OCI-LY1 (cell line): Measurements from ENCODE around the gene GABRD.

ENCODE experiments used
- H2AFZ ChIP-seq: fragments of 200-600 bp; sonication (generic), shearing (Covaris generic); 2 replicates; pipeline ENCODE4 v1.6.0; 2014; ENCODE audit warnings: antibody characterized with exemption, mild to moderate bottlenecking, low read length
- H3F3A ChIP-seq: fragments of 200-600 bp; sonication (generic), shearing (Covaris generic); 2 replicates; pipeline ENCODE4 v1.6.0; 2014; ENCODE audit warnings: mild to moderate bottlenecking, antibody characterized with exemption, low read length, moderate library complexity; ENCODE audit not compliant: insufficient read depth
- H3K27ac ChIP-seq: fragments of 200-600 bp; sonication (generic); 2 replicates; pipeline ENCODE4 v1.5.1; 2014; ENCODE audit warnings: low read length, mixed run types, mild to moderate bottlenecking, low read depth; ENCODE audit not compliant: poor library complexity, severe bottlenecking
- H3K27me3 ChIP-seq: fragments of 200-600 bp; sonication (generic); 2 replicates; pipeline ENCODE4 v1.6.0; 2014; ENCODE audit warnings: antibody characterized with exemption, mild to moderate bottlenecking, low read length, moderate library complexity; ENCODE audit not compliant: insufficient read depth
- H3K36me3 ChIP-seq: fragments of 200-600 bp; sonication (generic); 2 replicates; pipeline ENCODE4 v1.6.1; 2014; ENCODE audit warnings: mild to moderate bottlenecking, antibody characterized with exemption, low read length, moderate library complexity, mixed read lengths; ENCODE audit not compliant: insufficient read depth
- H3K4me1 ChIP-seq: fragments of 200-600 bp; sonication (generic); 2 replicates; pipeline ENCODE4 v1.5.1; 2014; ENCODE audit warnings: mild to moderate bottlenecking, low read length, moderate library complexity; ENCODE audit not compliant: insufficient read depth, severe bottlenecking
- H3K4me2 ChIP-seq: fragments of 200-600 bp; sonication (generic), shearing (Covaris generic); 2 replicates; pipeline ENCODE4 v1.6.1; 2014; ENCODE audit warnings: low read length
- H3K4me3 ChIP-seq: fragments of 200-600 bp; sonication (generic); 2 replicates; pipeline ENCODE4 v1.5.1; 2014; ENCODE audit warnings: low read length, low read depth, mild to moderate bottlenecking, mixed read lengths; ENCODE audit not compliant: poor library complexity, severe bottlenecking
- H3K79me2 ChIP-seq: fragments of 200-600 bp; shearing (Covaris generic); 2 replicates; pipeline ENCODE4 v1.6.1; 2016; ENCODE audit warnings: mixed run types, low read length, mixed read lengths; ENCODE audit not compliant: insufficient read depth
- H3K9ac ChIP-seq: fragments of 200-600 bp; sonication (generic), shearing (Covaris generic); 2 replicates; pipeline ENCODE4 v1.6.1; 2014; ENCODE audit warnings: mild to moderate bottlenecking, low read length, mixed read lengths
- H3K9me2 ChIP-seq: fragments of 200-600 bp; sonication (generic), shearing (Covaris generic); 2 replicates; pipeline ENCODE4 v1.6.1; 2014; ENCODE audit warnings: low read depth, mild to moderate bottlenecking, low read length, mixed read lengths
- H3K9me3 ChIP-seq: fragments of 200-600 bp; shearing (Covaris generic); 2 replicates; pipeline ENCODE4 v1.6.1; 2014; ENCODE audit warnings: low read length, mixed read lengths
- H4K20me1 ChIP-seq: fragments of 200-600 bp; sonication (generic), shearing (Covaris generic); 2 replicates; pipeline ENCODE4 v1.6.0; 2016; ENCODE audit warnings: mild to moderate bottlenecking, low read length; ENCODE audit not compliant: insufficient read depth
- CTCF ChIP-seq: fragments of 200-600 bp; sonication (generic), shearing (Covaris generic); IDR thresholded peaks from 2 replicates; pipeline ENCODE4 v1.5.1; 2017; ENCODE audit warnings: mild to moderate bottlenecking, antibody characterized with exemption, low read length, moderate library complexity, mixed read lengths
- EZH2 ChIP-seq: fragments of 200-600 bp; sonication (generic), shearing (Covaris generic); IDR thresholded peaks from 2 replicates; pipeline ENCODE4 v1.8.0; 2017; ENCODE audit warnings: borderline replicate concordance, mixed run types, mild to moderate bottlenecking, antibody characterized with exemption, low read length, moderate library complexity, mixed read lengths

The GABRD gene

GRCh38 chr1:2067981-2068380 is 48.8 kb downstream of the GABRD start:
- no peak overlapping the region for H3K27ac ChIP-seq
- peaks cover 11% of the 10 kb centered on the region for H3K9me3 ChIP-seq
- no peaks in the 10 kb centered on the region for H3K79me2 ChIP-seq
- H3K4me2 ChIP-seq, result no peak overlapping the region
- H2AFZ ChIP-seq, result no peak overlapping the region
- peaks cover 3% of the 10 kb centered on the region; the same call in 1 of the 2 replicates for H3K27me3 ChIP-seq
- H3K4me3 ChIP-seq, result no peak overlapping the region
- H3K9ac ChIP-seq, result no peak overlapping the region
- no peaks in the 10 kb centered on the region for H3K4me1 ChIP-seq
- H4K20me1 ChIP-seq, result no peaks in the 10 kb centered on the region
- no peak for TF ChIP-seq CTCF
- no peak for TF ChIP-seq EZH2
- H3F3A ChIP-seq, result no peaks in the 10 kb centered on the region
- no peaks in the 10 kb centered on the region for H3K9me2 ChIP-seq
- no peaks in the 10 kb centered on the region; the same call in 1 of the 2 replicates for H3K36me3 ChIP-seq

GRCh38 chr1:2068951-2069350 is 49.8 kb downstream of the GABRD start:
- H3K9ac ChIP-seq, result no peak overlapping the region
- H3F3A ChIP-seq, result no peaks in the 10 kb centered on the region
- H2AFZ ChIP-seq, result no peak overlapping the region
- no peak overlapping the region for H3K27ac ChIP-seq
- H3K9me2 ChIP-seq, result no peaks in the 10 kb centered on the region
- H3K4me1 ChIP-seq, result no peaks in the 10 kb centered on the region
- peaks cover 11% of the 10 kb centered on the region for H3K9me3 ChIP-seq
- no peak overlapping the region for H3K4me3 ChIP-seq
- no peaks in the 10 kb centered on the region for H4K20me1 ChIP-seq
- no peaks in the 10 kb centered on the region; the same call in 1 of the 2 replicates for H3K36me3 ChIP-seq
- H3K27me3 ChIP-seq, result peaks cover 3% of the 10 kb centered on the region; the same call in 1 of the 2 replicates
- TF ChIP-seq CTCF (no peak), EZH2 (no peak)
- no peak overlapping the region for H3K4me2 ChIP-seq
- H3K79me2 ChIP-seq, result no peaks in the 10 kb centered on the region

- Histone ChIP-seq H2AFZ (no peak overlapping the region), H3K4me1 (no peaks in the 10 kb centered on the region), H3K9me3 (0 out of 2 replicates have a peak, but pooled peaks cover 5% of the 10 kb centered on the region), H3K4me3 (no peak overlapping the region), H4K20me1 (no peaks in the 10 kb centered on the region), H3K9me2 (no peaks in the 10 kb centered on the region), H3K27me3 (peaks cover 3% of the 10 kb centered on the region; the same call in 1 of the 2 replicates), H3K36me3 (no peaks in the 10 kb centered on the region; the same call in 1 of the 2 replicates), H3K27ac (no peak overlapping the region), H3K4me2 (no peak overlapping the region), H3F3A (no peaks in the 10 kb centered on the region), H3K79me2 (no peaks in the 10 kb centered on the region), H3K9ac (no peak overlapping the region)
- no peak for TF ChIP-seq CTCF
- TF ChIP-seq EZH2, result no peak
Observed at GRCh38 chr1:2070016-2070415, 50.9 kb downstream of the GABRD start.
